PC-3 (cell line): Measurements from ENCODE around the gene DOCK8.

Source experiments
- EZH2 ChIP-seq: fragments of 300-600 bp; sonication (generic); IDR thresholded peaks from one replicate; pipeline ENCODE4 v1.6.1; 2017; ENCODE audit warnings: antibody characterized with exemption, mild to moderate bottlenecking, low read length; ENCODE audit not compliant: unreplicated experiment
- TF ChIP-seq, protein P1 (sequence below): fragments of 300-600 bp; sonication (generic); conservative IDR thresholded peaks from 2 replicates; pipeline ENCODE4 v1.5.1; 2017; ENCODE audit warnings: antibody characterized with exemption, low read depth, mild to moderate bottlenecking, low read length

GRCh38 chr9:228929-229695, 14.4 kb downstream of the DOCK8 start:
- TF ChIP-seq, protein P1, sequence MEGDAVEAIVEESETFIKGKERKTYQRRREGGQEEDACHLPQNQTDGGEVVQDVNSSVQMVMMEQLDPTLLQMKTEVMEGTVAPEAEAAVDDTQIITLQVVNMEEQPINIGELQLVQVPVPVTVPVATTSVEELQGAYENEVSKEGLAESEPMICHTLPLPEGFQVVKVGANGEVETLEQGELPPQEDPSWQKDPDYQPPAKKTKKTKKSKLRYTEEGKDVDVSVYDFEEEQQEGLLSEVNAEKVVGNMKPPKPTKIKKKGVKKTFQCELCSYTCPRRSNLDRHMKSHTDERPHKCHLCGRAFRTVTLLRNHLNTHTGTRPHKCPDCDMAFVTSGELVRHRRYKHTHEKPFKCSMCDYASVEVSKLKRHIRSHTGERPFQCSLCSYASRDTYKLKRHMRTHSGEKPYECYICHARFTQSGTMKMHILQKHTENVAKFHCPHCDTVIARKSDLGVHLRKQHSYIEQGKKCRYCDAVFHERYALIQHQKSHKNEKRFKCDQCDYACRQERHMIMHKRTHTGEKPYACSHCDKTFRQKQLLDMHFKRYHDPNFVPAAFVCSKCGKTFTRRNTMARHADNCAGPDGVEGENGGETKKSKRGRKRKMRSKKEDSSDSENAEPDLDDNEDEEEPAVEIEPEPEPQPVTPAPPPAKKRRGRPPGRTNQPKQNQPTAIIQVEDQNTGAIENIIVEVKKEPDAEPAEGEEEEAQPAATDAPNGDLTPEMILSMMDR: no peak
- no peak for TF ChIP-seq EZH2
